GM12864 (cell line): ENCODE data around the gene MZT1.

Experiments
- DNase-seq: peaks from one replicate; pipeline ENCODE4 v3.0.0-alpha.2; 2011; ENCODE audit warnings: low read depth
- H3K4me3 ChIP-seq: 2 replicates; pipeline ENCODE4 v1.5.1; 2011; ENCODE audit warnings: mild to moderate bottlenecking, low read depth, low read length, control low read depth
- TF ChIP-seq, protein P1 (sequence below): IDR thresholded peaks from 2 replicates; pipeline ENCODE4 v1.5.1; 2011; ENCODE audit warnings: low read depth, mild to moderate bottlenecking, moderate library complexity, low read length, control low read depth, inconsistent platforms; ENCODE audit errors: missing control alignments

The MZT1 gene

DNA sequence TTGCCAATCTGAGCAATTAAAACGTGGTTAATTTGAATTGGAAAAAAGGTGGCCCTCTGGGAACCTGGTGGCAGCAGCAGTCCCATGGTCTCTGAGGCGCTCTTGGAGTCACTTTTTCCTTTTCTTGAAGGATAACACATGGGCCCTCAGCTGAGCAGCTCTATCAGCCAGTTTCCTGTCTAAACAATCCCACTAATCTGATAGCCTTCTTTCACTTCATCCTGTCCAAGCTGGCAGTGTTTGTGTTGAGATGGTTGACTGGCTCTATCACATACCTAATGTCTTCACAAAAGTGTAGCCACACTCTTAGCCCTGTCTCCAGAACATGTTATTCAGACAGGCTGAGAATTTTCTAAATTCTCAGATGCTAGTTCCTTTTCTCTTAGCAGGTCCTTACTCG, 10.7 kb downstream of the MZT1 start:
- H3K4me3 ChIP-seq = no peak overlapping the region
- no peak for DNase-seq
- TF ChIP-seq, protein P1, sequence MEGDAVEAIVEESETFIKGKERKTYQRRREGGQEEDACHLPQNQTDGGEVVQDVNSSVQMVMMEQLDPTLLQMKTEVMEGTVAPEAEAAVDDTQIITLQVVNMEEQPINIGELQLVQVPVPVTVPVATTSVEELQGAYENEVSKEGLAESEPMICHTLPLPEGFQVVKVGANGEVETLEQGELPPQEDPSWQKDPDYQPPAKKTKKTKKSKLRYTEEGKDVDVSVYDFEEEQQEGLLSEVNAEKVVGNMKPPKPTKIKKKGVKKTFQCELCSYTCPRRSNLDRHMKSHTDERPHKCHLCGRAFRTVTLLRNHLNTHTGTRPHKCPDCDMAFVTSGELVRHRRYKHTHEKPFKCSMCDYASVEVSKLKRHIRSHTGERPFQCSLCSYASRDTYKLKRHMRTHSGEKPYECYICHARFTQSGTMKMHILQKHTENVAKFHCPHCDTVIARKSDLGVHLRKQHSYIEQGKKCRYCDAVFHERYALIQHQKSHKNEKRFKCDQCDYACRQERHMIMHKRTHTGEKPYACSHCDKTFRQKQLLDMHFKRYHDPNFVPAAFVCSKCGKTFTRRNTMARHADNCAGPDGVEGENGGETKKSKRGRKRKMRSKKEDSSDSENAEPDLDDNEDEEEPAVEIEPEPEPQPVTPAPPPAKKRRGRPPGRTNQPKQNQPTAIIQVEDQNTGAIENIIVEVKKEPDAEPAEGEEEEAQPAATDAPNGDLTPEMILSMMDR = no peak

DNA sequence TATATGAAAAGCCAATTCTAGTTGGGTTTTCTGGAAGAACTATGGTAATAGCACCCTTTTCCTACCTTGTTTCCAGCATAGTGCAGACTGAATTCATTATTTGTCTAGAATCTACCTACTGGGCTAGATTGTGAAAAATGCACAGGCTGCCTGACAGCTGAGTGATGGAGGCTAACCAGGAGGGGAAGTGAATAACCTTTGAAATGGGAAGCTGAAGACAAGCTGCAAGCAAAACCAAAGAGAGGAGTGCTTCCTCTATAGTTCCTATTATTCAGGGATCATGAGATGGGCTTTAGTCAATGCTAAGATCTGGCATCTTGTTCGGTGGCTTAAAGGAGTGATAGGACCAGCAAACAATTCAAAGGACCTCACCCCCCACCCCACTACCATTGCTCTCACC, 26.9 kb downstream of the MZT1 start:
- no peak for DNase-seq
- no peak overlapping the region for H3K4me3 ChIP-seq
- TF ChIP-seq, protein P1 = no peak

DNA sequence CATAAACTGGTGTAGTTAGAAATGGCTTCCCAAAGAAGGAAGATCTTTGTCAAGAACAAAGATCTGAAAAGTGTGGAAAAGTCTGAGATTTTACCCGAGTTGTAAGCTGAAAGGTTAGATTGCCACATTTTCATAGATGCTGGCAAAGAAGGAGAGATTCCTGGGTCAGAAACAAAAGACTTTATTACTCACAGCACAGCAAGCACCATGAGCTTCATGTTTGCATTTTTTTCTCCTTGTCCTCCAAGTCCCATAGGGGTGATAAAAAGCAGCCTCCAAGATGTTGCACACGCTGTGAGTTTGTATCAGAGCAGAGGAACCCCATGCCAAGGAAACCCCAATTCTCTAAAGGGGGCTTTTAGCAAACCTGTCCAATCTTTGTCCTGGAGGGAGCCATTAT, 29.3 kb downstream of the MZT1 start:
- no peak for DNase-seq
- H3K4me3 ChIP-seq = no peak overlapping the region
- TF ChIP-seq, protein P1 = no peak

GRCh38 chr13:72696579-72696978, 30.9 kb downstream of the MZT1 start:
- TF ChIP-seq, protein P1 = no peak
- no peak overlapping the region for H3K4me3 ChIP-seq
- DNase-seq = no peak

DNA sequence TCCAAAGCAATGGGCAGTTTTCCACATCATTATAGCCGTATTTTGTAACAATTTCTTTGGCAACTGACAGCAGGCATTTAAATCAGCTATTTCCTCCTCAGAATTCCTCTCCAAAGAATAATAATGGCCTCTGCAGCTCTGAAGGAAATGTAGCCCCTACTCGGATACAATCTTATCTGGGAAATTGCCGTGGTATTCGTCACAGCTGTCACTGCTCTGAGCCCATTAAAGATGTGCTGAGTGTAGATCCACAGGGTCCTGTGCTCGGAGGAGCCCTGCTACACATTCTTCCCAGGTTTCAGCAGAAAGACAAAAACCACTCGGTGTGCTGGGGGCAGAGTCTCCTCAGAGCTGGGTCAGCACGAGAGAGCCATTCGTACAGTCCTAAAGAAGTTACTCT, 33.1 kb downstream of the MZT1 start:
- no peak overlapping the region for H3K4me3 ChIP-seq
- TF ChIP-seq, protein P1 = no peak

GRCh38 chr13:72693832-72694231, 33.6 kb downstream of the MZT1 start:
- TF ChIP-seq, protein P1 = no peak

More for the DNA sequence above, 33.1 kb downstream of the MZT1 start:
- no peak for DNase-seq

DNA sequence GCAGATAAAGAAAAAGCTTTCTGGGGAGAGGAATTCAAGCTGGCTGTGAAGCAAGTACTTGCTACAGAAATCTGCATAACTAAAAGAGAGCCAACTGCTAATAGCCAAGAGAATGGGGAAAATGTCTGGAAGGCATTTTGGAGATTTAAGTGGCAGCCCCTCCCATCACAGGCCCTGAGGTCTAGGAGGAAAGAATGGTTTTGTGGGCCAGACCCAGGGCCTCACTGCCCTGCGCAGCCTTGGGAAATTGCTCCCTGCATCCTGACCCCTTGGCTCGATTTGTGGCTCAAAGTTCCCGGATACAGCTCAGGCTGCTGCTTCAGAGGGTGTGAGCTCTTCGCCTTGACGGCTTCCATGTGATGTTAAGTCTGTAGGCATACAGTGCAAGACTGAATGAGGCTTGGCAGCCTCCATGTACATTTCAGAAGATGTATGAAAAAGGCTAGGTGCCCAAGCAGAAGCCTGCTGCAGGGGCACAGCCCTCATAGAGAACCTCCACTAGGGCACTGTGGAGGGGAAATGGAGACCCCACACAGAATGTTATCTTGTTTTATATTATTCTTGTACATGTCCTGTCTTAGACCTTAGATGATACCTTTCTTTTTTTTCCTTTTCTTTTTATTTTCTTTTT, 34.4 kb downstream of the MZT1 start:
- no peak for DNase-seq
- H3K4me3 ChIP-seq = no peak overlapping the region
- TF ChIP-seq, protein P1 = no peak

More at GRCh38 chr13:72693832-72694231, 33.6 kb downstream of the MZT1 start:
- no peak overlapping the region for H3K4me3 ChIP-seq
- DNase-seq = no peak
